Small intestine (tissue), 7 donors: Measurements from ENCODE around the gene UBR4. TPM values are rescaled to one million over a fixed set of nuclear protein-coding genes. Genes with fewer than 3 reads are reported as not detected.

Experiments
- DNase-seq, 2 donors: peaks; one replicate each; pipeline versions ENCODE4 v3.0.0 to v3.0.0-alpha.2; 2013
- FAIRE-seq: peaks from 2 replicates; lab custom pipeline; 2012; peaks lifted over from hg19 to GRCh38; lab: Jason Lieb, UNC
- H3K27ac ChIP-seq, 3 donors: one replicate each; pipeline ENCODE4 v1.5.1; 2013; ENCODE audit warnings: low read length in 2 of 3, mild to moderate bottlenecking in 2 of 3, control low read depth in 1 of 3, inconsistent platforms in 1 of 3, low read depth in 1 of 3, moderate library complexity in 1 of 3
- H3K27me3 ChIP-seq, 3 donors: one replicate each; pipeline ENCODE4 v1.6.1; 2013; ENCODE audit warnings: low read length in 3 of 3, inconsistent platforms in 1 of 3; ENCODE audit not compliant: control insufficient read depth in 3 of 3, insufficient read depth in 3 of 3
- H3K36me3 ChIP-seq, 3 donors: one replicate each; pipeline ENCODE4 v1.6.1; 2013; ENCODE audit warnings: low read length in 3 of 3, inconsistent platforms in 1 of 3, low read depth in 1 of 3, mild to moderate bottlenecking in 1 of 3, moderate library complexity in 1 of 3; ENCODE audit not compliant: control insufficient read depth in 3 of 3, insufficient read depth in 2 of 3
- H3K4me1 ChIP-seq, 3 donors: one replicate each; pipeline ENCODE4 v1.6.1; 2013; ENCODE audit warnings: low read length in 2 of 3, inconsistent platforms in 1 of 3, low read depth in 1 of 3, mild to moderate bottlenecking in 1 of 3, moderate library complexity in 1 of 3; ENCODE audit not compliant: control insufficient read depth in 3 of 3, insufficient read depth in 2 of 3
- H3K4me3 ChIP-seq, 3 donors: one replicate each; pipeline ENCODE4 v1.5.1; 2013; ENCODE audit warnings: low read length in 3 of 3, control low read depth in 1 of 3, inconsistent platforms in 1 of 3, low read depth in 1 of 3, mild to moderate bottlenecking in 1 of 3, moderate library complexity in 1 of 3
- H3K9me3 ChIP-seq, 2 donors: one replicate each; pipeline ENCODE4 v1.6.1; 2013; ENCODE audit warnings: low read depth in 1 of 2, low read length in 1 of 2; ENCODE audit not compliant: control insufficient read depth in 2 of 2, insufficient read depth in 1 of 2
- WGBS, 3 donors: extraction: QIAGEN DNeasy Blood & Tissue Kit; methylation state at CpG; one replicate each; pipeline ENCODE4 v1.1.7; 2013; 5-methylcytosine and 5-hydroxymethylcytosine counted together
- polyA plus RNA-seq, 4 donors: library from polyadenylated mRNA; stranded (reverse) in 3 of 4; unstranded in 1 of 4; fragments of 200-250 nt in 3 of 4; fragments of 120-200 nt in 1 of 4; gene quantifications; one replicate each; pipeline versions ENCODE4 v1.2.1 to v1.2.3, GENCODE V29; 2013
- donor health status: healthy with polysubstance abuse.
- donor health status: control.
- donor health status: control.
- donor health status: Bipolar disorder and iron deficiency.
- donor health status: healthy.

The UBR4 gene
- polyA plus RNA-seq, 4 donors, result 85.9 to 275 (median 143) TPM

- DNase-seq (peak in 1 of 2 donors; percentile 14), FAIRE-seq (no peak)
- Histone ChIP-seq H3K9me3 (no peaks in the 10 kb centered on the region), H3K4me1 (no peaks in the 10 kb centered on the region), H3K4me3 (no peak overlapping the region), H3K36me3 (peaks cover 30 to 40% (median 33%) of the 10 kb centered on the region in 3 donors), H3K27ac (no peak overlapping the region), H3K27me3 (no peaks in the 10 kb centered on the region)
- 61 to 71% (median 66%) methylated on average over 5 of the region's 5 CpGs for WGBS, 3 donors
Observed at GRCh38 chr1:19178734-19179398, 31.2 kb downstream of the UBR4 start.

DNA sequence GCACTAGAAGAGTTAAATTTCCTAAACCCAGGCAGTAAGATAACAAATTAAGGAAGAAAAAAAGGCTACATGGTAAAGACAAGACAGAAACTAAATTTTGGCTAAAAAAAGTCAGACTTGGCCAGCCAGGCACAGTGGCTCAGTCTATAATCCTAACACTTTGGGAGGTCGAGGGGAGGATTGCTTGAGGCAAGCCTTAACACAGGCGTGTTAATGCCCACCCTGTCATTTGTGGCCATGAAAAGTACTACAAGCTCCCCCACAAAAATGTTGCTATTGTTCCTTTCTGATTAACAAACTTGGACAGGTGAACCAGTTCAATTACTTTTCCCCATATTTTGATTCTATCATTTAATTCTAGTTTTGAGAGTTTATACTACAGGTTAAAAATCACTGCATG lies 32.3 kb downstream of the UBR4 start:
- no peak for FAIRE-seq
- 88 to 91% (median 90%) methylated on average over 2 of the region's 2 CpGs for WGBS, 3 donors
- no peak overlapping the region for H3K4me3 ChIP-seq
- no peaks in the 10 kb centered on the region for H3K4me1 ChIP-seq
- no peaks in the 10 kb centered on the region for H3K27me3 ChIP-seq
- H3K9me3 ChIP-seq, result no peaks in the 10 kb centered on the region
- H3K36me3 ChIP-seq, result peaks cover 33 to 45% (median 34%) of the 10 kb centered on the region in 3 donors
- no peak overlapping the region for H3K27ac ChIP-seq
- DNase-seq, result no peak

DNA sequence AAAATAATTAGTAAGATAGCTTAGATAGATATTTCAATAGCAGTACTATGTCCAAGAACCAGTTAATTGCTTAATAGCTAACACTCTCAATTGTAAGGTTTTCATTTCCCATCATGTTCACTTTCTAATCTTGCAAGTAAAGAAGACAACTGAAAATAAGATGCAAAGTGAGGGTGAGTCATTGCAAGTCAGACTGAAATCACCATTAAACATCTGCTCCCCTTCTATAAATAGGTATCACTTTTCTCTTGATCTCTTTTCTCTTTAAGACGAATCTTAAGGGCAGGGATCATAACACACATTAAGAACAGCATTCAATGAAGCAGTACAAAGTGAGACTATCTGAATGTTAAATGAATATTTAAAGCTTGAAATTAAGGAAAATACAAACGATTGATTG lies 40.4 kb downstream of the UBR4 start:
- Histone ChIP-seq H3K4me1 (peaks cover 0 to 2% (median 0%) of the 10 kb centered on the region in 3 donors), H3K27me3 (no peaks in the 10 kb centered on the region), H3K36me3 (peaks cover 41 to 49% (median 47%) of the 10 kb centered on the region in 3 donors), H3K27ac (no peak overlapping the region), H3K9me3 (no peaks in the 10 kb centered on the region), H3K4me3 (no peak overlapping the region)
- no peak for DNase-seq
- 74 to 84% (median 74%) methylated on average over 2 of the region's 2 CpGs for WGBS, 3 donors
- no peak for FAIRE-seq

GRCh38 chr1:19167140-19167539 lies 42.9 kb downstream of the UBR4 start:
- H3K4me3 ChIP-seq, result no peak overlapping the region
- H3K36me3 ChIP-seq, result peaks cover 37 to 44% (median 42%) of the 10 kb centered on the region in 3 donors
- no peaks in the 10 kb centered on the region for H3K9me3 ChIP-seq
- peaks cover 0 to 2% (median 0%) of the 10 kb centered on the region in 3 donors for H3K4me1 ChIP-seq
- DNase-seq (no peak), FAIRE-seq (no peak)
- no peak overlapping the region for H3K27ac ChIP-seq
- WGBS, 3 donors, result 95 to 96% (median 95%) methylated on average over 6 of the region's 6 CpGs
- no peaks in the 10 kb centered on the region for H3K27me3 ChIP-seq

DNA sequence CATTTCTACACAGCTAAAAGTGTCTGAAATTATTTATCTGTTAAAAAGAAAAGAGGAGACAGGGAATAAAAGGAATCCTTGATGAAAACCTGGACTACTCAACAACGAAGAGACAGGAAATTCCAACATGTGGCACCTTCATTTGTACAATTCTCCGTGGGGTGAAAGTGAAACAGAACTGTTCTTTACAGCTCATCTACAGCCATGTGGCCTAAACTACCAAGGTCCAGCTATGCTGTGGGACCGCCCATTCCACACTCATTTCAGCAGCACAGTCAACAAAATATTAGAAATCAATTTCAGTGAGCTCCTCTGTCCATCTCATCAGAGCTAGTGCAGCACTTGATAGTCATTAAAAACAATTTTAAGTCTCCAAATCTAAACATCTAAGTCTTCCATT lies 44.0 kb downstream of the UBR4 start:
- peaks cover 37 to 50% (median 38%) of the 10 kb centered on the region in 3 donors for H3K36me3 ChIP-seq
- no peak for FAIRE-seq
- H3K27me3 ChIP-seq, result no peaks in the 10 kb centered on the region
- DNase-seq, result peak; percentile 15 to 36
- H3K4me1 ChIP-seq, result peaks cover 0 to 2% (median 0%) of the 10 kb centered on the region in 3 donors
- WGBS, 3 donors, result 33 to 54% (median 36%) methylated on average over 3 of the region's 3 CpGs
- no peak overlapping the region for H3K4me3 ChIP-seq
- no peaks in the 10 kb centered on the region for H3K9me3 ChIP-seq
- H3K27ac ChIP-seq, result no peak overlapping the region

DNA sequence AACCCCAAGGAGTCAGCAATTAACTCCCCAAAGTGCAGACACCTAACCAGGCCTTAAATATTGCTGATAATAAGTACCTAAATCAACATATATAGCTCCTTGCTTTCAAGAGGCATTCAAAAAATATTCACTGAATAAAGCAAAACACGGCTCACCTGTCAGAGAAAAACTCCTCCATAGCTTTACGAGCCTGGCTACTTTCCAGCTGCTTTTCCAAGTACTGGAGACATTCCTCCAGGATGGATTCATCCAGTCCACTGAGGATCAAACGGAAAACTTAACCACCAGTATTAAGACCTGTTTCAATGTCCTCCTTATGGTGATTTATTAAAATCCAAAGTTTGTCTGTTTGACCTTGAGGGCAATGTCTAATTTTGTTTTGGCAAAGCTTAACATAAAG lies 44.6 kb downstream of the UBR4 start:
- no peak for FAIRE-seq
- Histone ChIP-seq H3K36me3 (peaks cover 38 to 51% (median 42%) of the 10 kb centered on the region in 3 donors), H3K4me3 (no peak overlapping the region), H3K27ac (no peak overlapping the region), H3K27me3 (no peaks in the 10 kb centered on the region), H3K9me3 (no peaks in the 10 kb centered on the region), H3K4me1 (peaks cover 0 to 2% (median 0%) of the 10 kb centered on the region in 3 donors)
- 31 to 65% (median 58%) methylated on average over 3 of the region's 3 CpGs for WGBS, 3 donors
- peak in 1 of 2 donors; percentile 12 for DNase-seq

DNA sequence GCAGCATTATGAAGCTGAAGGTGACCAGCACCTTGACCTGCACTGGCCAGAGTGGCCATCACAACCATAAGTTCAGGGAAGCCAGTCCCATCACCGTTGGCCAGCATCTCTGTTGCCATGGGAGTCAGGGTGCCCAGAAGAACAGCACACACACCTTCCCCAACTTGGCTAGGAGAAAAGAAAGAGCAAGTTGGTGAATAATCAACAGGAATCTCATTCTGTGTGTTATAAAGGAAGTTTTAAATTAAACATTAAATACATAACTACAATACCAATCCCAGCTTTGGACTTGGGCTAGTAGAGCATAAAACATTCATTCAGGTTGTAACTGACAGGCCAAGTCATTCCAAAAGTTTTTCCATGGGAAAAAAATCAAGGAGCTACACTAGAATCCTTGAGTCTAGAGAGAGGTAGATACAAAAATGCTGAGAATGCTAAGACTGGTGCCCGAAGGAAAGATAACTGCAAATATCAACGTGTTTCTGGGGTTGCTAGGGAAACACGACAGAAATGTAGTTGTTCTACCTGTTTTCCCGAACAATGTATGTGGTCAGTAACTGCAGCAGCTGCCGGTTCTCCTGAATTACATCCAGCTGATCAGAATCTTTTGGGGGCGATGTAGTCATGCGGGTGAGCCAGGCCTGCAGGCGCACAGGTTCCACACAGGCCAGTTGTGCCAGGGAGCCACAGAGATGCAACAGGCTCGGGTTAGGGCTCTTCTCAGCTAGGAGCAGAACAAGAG lies 45.6 kb downstream of the UBR4 start:
- Histone ChIP-seq H3K27me3 (no peaks in the 10 kb centered on the region), H3K9me3 (no peaks in the 10 kb centered on the region), H3K27ac (no peak overlapping the region), H3K36me3 (peaks cover 45 to 55% (median 46%) of the 10 kb centered on the region in 3 donors), H3K4me1 (peaks cover 0 to 2% (median 0%) of the 10 kb centered on the region in 3 donors), H3K4me3 (no peak overlapping the region)
- WGBS, 3 donors, result 89 to 91% (median 90%) methylated on average over 10 of the region's 10 CpGs
- no peak for DNase-seq
- FAIRE-seq, result no peak

DNA sequence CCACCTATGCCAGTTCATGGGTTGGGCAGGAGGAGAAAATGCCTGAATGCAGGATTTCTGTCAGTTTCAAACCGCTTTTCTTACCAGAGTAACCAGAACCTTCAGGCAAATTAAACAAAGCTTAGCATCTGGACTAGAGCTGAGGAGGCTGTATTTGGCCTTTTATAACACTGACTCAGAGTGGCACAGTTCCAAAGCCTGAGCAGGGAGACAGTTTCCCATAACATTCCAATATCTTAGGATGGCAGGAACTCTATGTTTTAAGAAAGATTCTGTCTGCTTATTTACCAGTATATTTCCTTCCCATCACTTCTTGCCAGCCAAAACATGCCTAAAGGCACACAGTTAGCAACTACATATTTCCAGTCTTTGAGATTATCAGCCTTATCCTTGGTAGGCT lies 46.8 kb downstream of the UBR4 start:
- Histone ChIP-seq H3K9me3 (no peaks in the 10 kb centered on the region), H3K27ac (no peak overlapping the region), H3K4me1 (peaks cover 0 to 2% (median 0%) of the 10 kb centered on the region in 3 donors), H3K27me3 (no peaks in the 10 kb centered on the region), H3K4me3 (no peak overlapping the region), H3K36me3 (peaks cover 43 to 61% (median 48%) of the 10 kb centered on the region in 3 donors)
- DNase-seq, result no peak
- no peak for FAIRE-seq
- 85 to 94% (median 87%) methylated on average over 1 of the region's 1 CpG for WGBS, 3 donors
